B cell (primary cell): Measurements from ENCODE around the gene ZSCAN4. TPM values are rescaled to one million over a fixed set of nuclear protein-coding genes. Genes with fewer than 3 reads are reported as not detected.

Experiments used
- ATAC-seq: fragments of 200-7000 bp; cut with Tn5 transposase; one replicate; pipeline ENCODE4 v1.10.0; 2021; ENCODE audit warnings: low read depth, mild to moderate bottlenecking, moderate number of reproducible peaks, moderate library complexity
- CTCF ChIA-PET: fragments of 350-600 bp; sonication (Branson Sonifier 250); formaldehyde crosslinking; loops from one replicate; lab custom pipeline; 2021; ENCODE audit warnings: antibody characterized with exemption, inconsistent platforms; lab: Charles Lee
- POLR2A ChIA-PET: fragments of 350-600 bp; sonication (Branson Sonifier 250); formaldehyde crosslinking; loops from one replicate; lab custom pipeline; 2021; ENCODE audit warnings: antibody characterized with exemption; lab: Charles Lee
- DNase-seq: peaks from one replicate; pipeline ENCODE4 v3.0.0; 2013
- H2AFZ ChIP-seq: 2 replicates; pipeline ENCODE4 v1.6.1; 2012; ENCODE audit warnings: mild to moderate bottlenecking, low read depth, low read length; ENCODE audit not compliant: insufficient read depth, poor library complexity, severe bottlenecking
- H3K27ac ChIP-seq, 2 donors: 1 replicate in 1 of 2; 2 replicates in 1 of 2; pipeline ENCODE4 v1.5.1; 2012 to 2013; ENCODE audit warnings: low read length in 2 of 2, mild to moderate bottlenecking in 2 of 2, moderate library complexity in 1 of 2
- H3K27me3 ChIP-seq, 4 experiments: fragments of 200-600 bp in 1 of 4; sonication (generic) in 1 of 4; replicated peaks in 1 of 4; 1 replicate in 2 of 4; 2 replicates in 2 of 4; pipeline versions ENCODE4 v1.6.1 to v1.7.0; 2013 to 2016; ENCODE audit warnings: low read length in 3 of 4, mild to moderate bottlenecking in 2 of 4, mixed read lengths in 1 of 4, moderate library complexity in 1 of 4; ENCODE audit not compliant: insufficient read depth in 4 of 4, control insufficient read depth in 3 of 4; ENCODE audit errors: control extremely low read depth in 1 of 4
- H3K36me3 ChIP-seq, 2 experiments: replicated peaks in 1 of 2; 1 replicate in 1 of 2; 2 replicates in 1 of 2; pipeline versions ENCODE4 v1.6.1 to v1.7.1; 2013; ENCODE audit warnings: low read length in 1 of 2; ENCODE audit not compliant: insufficient read depth in 2 of 2, control insufficient read depth in 1 of 2; ENCODE audit errors: control extremely low read depth in 1 of 2, extremely low read depth in 1 of 2
- H3K4me1 ChIP-seq, 2 donors: fragments of 200-600 bp in 1 of 2; sonication (generic) in 1 of 2; 1 replicate in 1 of 2; 2 replicates in 1 of 2; pipeline versions ENCODE4 v1.5.1 to v1.6.1; 2013 to 2017; ENCODE audit warnings: low read length in 2 of 2; ENCODE audit not compliant: control insufficient read depth in 2 of 2, insufficient read depth in 2 of 2
- H3K4me2 ChIP-seq: replicated peaks from 2 replicates; pipeline ENCODE3; 2012; ENCODE audit warnings: mild to moderate bottlenecking, low read depth, low read length; ENCODE audit not compliant: poor library complexity, severe bottlenecking
- H3K4me3 ChIP-seq, 5 experiments: fragments of 200-600 bp in 1 of 5; sonication (generic) in 1 of 5; 1 replicate in 3 of 5; 2 replicates in 2 of 5; pipeline versions ENCODE4 v1.5.1 to v1.7.0; 2011 to 2016; ENCODE audit warnings: low read length in 4 of 5, mild to moderate bottlenecking in 4 of 5, low read depth in 2 of 5, control low read depth in 1 of 5, moderate library complexity in 1 of 5; ENCODE audit not compliant: insufficient read depth in 1 of 5; ENCODE audit errors: control extremely low read depth in 1 of 5, extremely low read depth in 1 of 5
- H3K79me2 ChIP-seq: fragments of 200-600 bp; sonication (generic); one replicate; pipeline ENCODE4 v1.6.0; 2016; ENCODE audit warnings: low read length; ENCODE audit not compliant: control insufficient read depth, insufficient read depth
- H3K9ac ChIP-seq: fragments of 200-600 bp; sonication (generic); 2 replicates; pipeline ENCODE4 v1.6.1; 2017; ENCODE audit warnings: mild to moderate bottlenecking, low read length, moderate library complexity
- H3K9me3 ChIP-seq, 3 donors: one replicate each; pipeline versions ENCODE4 v1.6.1 to v1.7.1; 2013; ENCODE audit warnings: low read length in 2 of 3; ENCODE audit not compliant: control insufficient read depth in 2 of 3, insufficient read depth in 1 of 3; ENCODE audit errors: control extremely low read depth in 1 of 3
- H4K20me1 ChIP-seq: 2 replicates; pipeline ENCODE4 v1.6.0; 2012; ENCODE audit warnings: mild to moderate bottlenecking, low read length; ENCODE audit not compliant: insufficient read depth, control insufficient read depth, poor library complexity, severe bottlenecking
- H3K27ac Mint-ChIP-seq: one replicate; pipeline ENCODE4 v1.8.0; 2021; ENCODE audit warnings: mixed read lengths
- H3K27me3 Mint-ChIP-seq: one replicate; pipeline ENCODE4 v1.8.0; 2021; ENCODE audit warnings: mixed read lengths
- H3K4me1 Mint-ChIP-seq: one replicate; pipeline ENCODE4 v1.8.0; 2021; ENCODE audit warnings: mixed read lengths
- H3K4me3 Mint-ChIP-seq: one replicate; pipeline ENCODE4 v1.8.0; 2021; ENCODE audit warnings: mixed read lengths
- H3K9me3 Mint-ChIP-seq: one replicate; pipeline ENCODE4 v1.8.0; 2022; ENCODE audit warnings: mixed read lengths; ENCODE audit not compliant: insufficient read depth
- CTCF ChIP-seq: fragments of 200-600 bp; IDR thresholded peaks from one replicate; pipeline ENCODE4 v1.8.0; 2022; ENCODE audit warnings: antibody characterized with exemption, mild to moderate bottlenecking
- EZH2 ChIP-seq: IDR thresholded peaks from 2 replicates; pipeline ENCODE4 v1.6.1; 2012; ENCODE audit warnings: borderline replicate concordance, low read depth, mild to moderate bottlenecking, moderate library complexity, low read length; ENCODE audit not compliant: insufficient read depth, poor library complexity, severe bottlenecking
- WGBS: methylation state at CpG from one replicate; pipeline ENCODE4 v1.1.5; 2013; ENCODE audit warnings: missing lambda C conversion rate; ENCODE audit not compliant: insufficient coverage; 5-methylcytosine and 5-hydroxymethylcytosine counted together
- intact Hi-C: fragments of 100-400 bp; cut with micrococcal nuclease; formaldehyde crosslinking; loops from one replicate; pipeline ENCODE4 v1.10.0; 2022
- polyA plus RNA-seq: library from polyadenylated mRNA; depleted of rRNA; stranded (reverse); fragments of >200 nt; gene quantifications from 2 replicates; pipeline ENCODE4 v1.2.3, GENCODE V29; 2012
- total RNA-seq, 2 donors: library from RNA; stranded (reverse); fragments of 120-200 nt in 1 of 2; gene quantifications; 1 replicate in 1 of 2; 2 replicates in 1 of 2; pipeline versions ENCODE4 v1.2.3 to v1.2.4, GENCODE V29; 2013 to 2022

Gene ZSCAN4
- total and polyA plus RNA-seq, 2 donors (not counting 1 experiment from before 2014, with no cell fraction given): not detected

- Histone ChIP-seq H3K9ac (no peak overlapping the region), H3K36me3 (no peaks in the 10 kb centered on the region), H3K9me3 (peaks cover 0 to 3% (median 0%) of the 10 kb centered on the region in 3 donors), H3K27ac (no peak overlapping the region), H3K4me2 (no peak overlapping the region), H4K20me1 (no peaks in the 10 kb centered on the region), H3K79me2 (no peaks in the 10 kb centered on the region), H3K4me3 (no peak overlapping the region), H3K4me1 (peaks cover 9 to 13% of the 10 kb centered on the region in 2 donors), H2AFZ (no peak overlapping the region), H3K27me3 (peaks cover 0 to 48% (median 14%) of the 10 kb centered on the region in 4 experiments)
- CTCF ChIA-PET: no interaction called here
- no peak for ATAC-seq
- H3K27ac Mint-ChIP-seq: no peak overlapping the region
- H3K9me3 Mint-ChIP-seq: no peaks in the 10 kb centered on the region
- POLR2A ChIA-PET: no interaction called here
- peaks cover 13% of the 10 kb centered on the region for H3K4me1 Mint-ChIP-seq
- H3K27me3 Mint-ChIP-seq: peaks cover 34% of the 10 kb centered on the region
- intact Hi-C loops: no loop called here
- TF ChIP-seq CTCF (no peak), EZH2 (no peak)
- 100% methylated on average over 1 of the region's 1 CpG for WGBS
- DNase-seq: no peak
- no peak overlapping the region for H3K4me3 Mint-ChIP-seq
Observed at GRCh38 chr19:57667228-57667627, 1.5 kb upstream of the ZSCAN4 start.

- Histone ChIP-seq H3K36me3 (no peaks in the 10 kb centered on the region), H4K20me1 (no peaks in the 10 kb centered on the region), H3K4me3 (no peak overlapping the region), H3K4me1 (no peaks in the 10 kb centered on the region), H2AFZ (no peak overlapping the region), H3K27ac (no peak overlapping the region), H3K9me3 (no peaks in the 10 kb centered on the region), H3K4me2 (no peak overlapping the region), H3K9ac (no peak overlapping the region), H3K79me2 (no peaks in the 10 kb centered on the region), H3K27me3 (peaks cover 0 to 18% (median 0%) of the 10 kb centered on the region in 4 experiments)
- DNase-seq (no peak), ATAC-seq (no peak)
- POLR2A ChIA-PET: no interaction called here
- no peak overlapping the region for H3K4me3 Mint-ChIP-seq
- H3K27me3 Mint-ChIP-seq: peaks cover 30% of the 10 kb centered on the region
- H3K9me3 Mint-ChIP-seq: no peaks in the 10 kb centered on the region
- no peak for TF ChIP-seq EZH2
- TF ChIP-seq CTCF: no peak
- CTCF ChIA-PET: interaction anchor here (1.3 kb wide), 1 partner anchor 11 kb away, joined by 4 read pairs; the partner anchor contains the start of gene ZNF551
- intact Hi-C loops: no loop called here
- no peaks in the 10 kb centered on the region for H3K4me1 Mint-ChIP-seq
- no peak overlapping the region for H3K27ac Mint-ChIP-seq
- whole genome bisulfite sequencing: 70% methylated on average over 6 of the region's 7 CpGs
Observed at GRCh38 chr19:57671124-57671895, 2.6 kb downstream of the ZSCAN4 start.
